ENCODE data around the gene BSND.
A peak's percentile ranks its signal among the peaks of the same experiment; 100 is the strongest.

BSND gene

GRCh38 chr1:54994355-54994990 is 4.3 kb upstream of the BSND start:
- no peak for DNase-seq

GRCh38 chr1:54995013-54995760 is 3.5 kb upstream of the BSND start:
- no peak for DNase-seq

- peak; percentile 53 for DNase-seq
Observed at GRCh38 chr1:54995835-54996234, 2.9 kb upstream of the BSND start.

- peak; percentile 82 for DNase-seq
Observed at GRCh38 chr1:54996359-54996868, 2.3 kb upstream of the BSND start.

GRCh38 chr1:54996869-54997710 is 1.6 kb upstream of the BSND start:
- peak; percentile 4 for DNase-seq

GRCh38 chr1:54997711-54997986 is 1.1 kb upstream of the BSND start:
- DNase-seq = no peak

GRCh38 chr1:54998100-54998499 is 633 bp upstream of the BSND start:
- DNase-seq = no peak

GRCh38 chr1:55000110-55001085 is 1.7 kb downstream of the BSND start:
- DNase-seq = no peak

GRCh38 chr1:55001311-55001710 is 2.6 kb downstream of the BSND start:
- DNase-seq = no peak

GRCh38 chr1:55002686-55003085 is 4.0 kb downstream of the BSND start:
- no peak for DNase-seq

- DNase-seq = no peak
Observed at GRCh38 chr1:55005351-55006140, 6.8 kb downstream of the BSND start.

- no peak for DNase-seq
Observed at GRCh38 chr1:55006931-55007330, 8.2 kb downstream of the BSND start.

GRCh38 chr1:55007625-55008024 is 8.9 kb downstream of the BSND start:
- DNase-seq = no peak

GRCh38 chr1:55010194-55010886 is 11.6 kb downstream of the BSND start:
- no peak for DNase-seq

- DNase-seq = no peak
Observed at GRCh38 chr1:55010887-55011217, 12.1 kb downstream of the BSND start.

- no peak for DNase-seq
Observed at GRCh38 chr1:55012661-55013060, 13.9 kb downstream of the BSND start.

GRCh38 chr1:55015123-55015522 is 16.4 kb downstream of the BSND start:
- no peak for DNase-seq

- no peak for DNase-seq
Observed at GRCh38 chr1:55015731-55016620, 17.2 kb downstream of the BSND start.

- no peak for DNase-seq
Observed at GRCh38 chr1:55018395-55018794, 19.7 kb downstream of the BSND start.

GRCh38 chr1:55021942-55022546 is 23.3 kb downstream of the BSND start:
- peak; percentile 67 for DNase-seq
